ENCODE results near the gene PIGL.
A peak's percentile ranks its signal among the peaks of the same experiment; 100 is the strongest.
"Not testable (repeated sequence)": the region's sequence is repeated elsewhere in the genome, so short reads cannot be mapped to it uniquely, and the experiment has no call there.

Gene PIGL

DNA sequence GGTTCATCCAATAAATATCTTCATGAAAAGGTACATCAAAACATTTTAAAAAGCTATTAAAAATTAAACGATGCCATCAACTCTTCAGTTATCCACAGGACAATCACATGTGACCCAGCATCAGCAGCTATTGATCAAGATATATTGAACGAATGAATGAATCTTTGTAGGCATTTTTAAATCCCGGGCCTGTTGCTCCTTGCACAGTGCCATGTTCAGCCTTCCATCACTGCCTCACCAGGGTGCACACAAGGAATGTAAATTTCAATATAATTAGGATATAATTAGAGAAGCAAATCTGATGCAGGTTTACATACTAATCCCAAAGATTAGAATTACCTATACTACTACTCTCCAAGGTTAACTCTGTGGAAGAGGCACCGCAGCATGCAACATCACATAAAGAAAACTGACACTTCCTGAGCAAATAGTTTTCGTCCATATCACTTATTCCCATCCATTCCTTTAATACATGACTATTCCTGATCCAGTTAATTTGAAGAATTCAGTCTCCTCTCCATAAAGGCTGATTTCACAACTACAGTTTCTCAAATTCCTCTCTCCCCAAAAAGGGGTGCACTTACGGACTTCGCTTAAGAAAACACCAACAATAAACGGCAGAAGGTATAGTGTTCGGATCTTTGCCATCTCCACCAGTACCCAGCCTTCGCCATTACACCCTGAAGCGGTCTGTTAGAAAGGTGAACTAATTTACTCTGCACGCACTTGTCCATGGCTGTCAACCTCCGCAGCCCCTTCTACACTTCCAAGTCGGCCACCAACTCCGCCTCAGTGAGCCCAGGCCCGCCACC is 2.6 kb upstream of the PIGL start:
- peak overlapping the region; percentile 95 for H3K4me3 ChIP-seq (ENCODE audit: low read depth, low read length)
- TF ChIP-seq, protein P1, sequence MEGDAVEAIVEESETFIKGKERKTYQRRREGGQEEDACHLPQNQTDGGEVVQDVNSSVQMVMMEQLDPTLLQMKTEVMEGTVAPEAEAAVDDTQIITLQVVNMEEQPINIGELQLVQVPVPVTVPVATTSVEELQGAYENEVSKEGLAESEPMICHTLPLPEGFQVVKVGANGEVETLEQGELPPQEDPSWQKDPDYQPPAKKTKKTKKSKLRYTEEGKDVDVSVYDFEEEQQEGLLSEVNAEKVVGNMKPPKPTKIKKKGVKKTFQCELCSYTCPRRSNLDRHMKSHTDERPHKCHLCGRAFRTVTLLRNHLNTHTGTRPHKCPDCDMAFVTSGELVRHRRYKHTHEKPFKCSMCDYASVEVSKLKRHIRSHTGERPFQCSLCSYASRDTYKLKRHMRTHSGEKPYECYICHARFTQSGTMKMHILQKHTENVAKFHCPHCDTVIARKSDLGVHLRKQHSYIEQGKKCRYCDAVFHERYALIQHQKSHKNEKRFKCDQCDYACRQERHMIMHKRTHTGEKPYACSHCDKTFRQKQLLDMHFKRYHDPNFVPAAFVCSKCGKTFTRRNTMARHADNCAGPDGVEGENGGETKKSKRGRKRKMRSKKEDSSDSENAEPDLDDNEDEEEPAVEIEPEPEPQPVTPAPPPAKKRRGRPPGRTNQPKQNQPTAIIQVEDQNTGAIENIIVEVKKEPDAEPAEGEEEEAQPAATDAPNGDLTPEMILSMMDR (IDR thresholded peaks at IDR 0.05; ENCODE audit: borderline replicate concordance, insufficient read depth, low read depth, low read length): no peak

DNA sequence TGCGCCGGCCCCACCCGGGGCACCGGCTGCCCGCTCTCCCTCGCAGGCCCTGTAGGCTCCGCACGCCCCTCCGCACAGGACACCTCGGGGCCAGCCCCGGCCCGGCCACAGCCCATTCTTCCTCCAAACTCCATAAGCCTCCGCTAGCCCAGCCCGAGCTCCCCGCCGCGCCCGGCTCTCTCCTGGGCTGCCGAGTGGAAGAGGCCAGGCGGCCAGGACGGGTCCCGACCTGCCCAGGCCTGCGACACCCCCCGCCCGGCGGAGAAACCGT is 2.1 kb upstream of the PIGL start:
- H3K4me3 ChIP-seq (ENCODE audit: low read depth, low read length): peak overlapping the region; percentile 95
- TF ChIP-seq, protein P1 (IDR thresholded peaks at IDR 0.05; ENCODE audit: borderline replicate concordance, insufficient read depth, low read depth, low read length): no peak

DNA sequence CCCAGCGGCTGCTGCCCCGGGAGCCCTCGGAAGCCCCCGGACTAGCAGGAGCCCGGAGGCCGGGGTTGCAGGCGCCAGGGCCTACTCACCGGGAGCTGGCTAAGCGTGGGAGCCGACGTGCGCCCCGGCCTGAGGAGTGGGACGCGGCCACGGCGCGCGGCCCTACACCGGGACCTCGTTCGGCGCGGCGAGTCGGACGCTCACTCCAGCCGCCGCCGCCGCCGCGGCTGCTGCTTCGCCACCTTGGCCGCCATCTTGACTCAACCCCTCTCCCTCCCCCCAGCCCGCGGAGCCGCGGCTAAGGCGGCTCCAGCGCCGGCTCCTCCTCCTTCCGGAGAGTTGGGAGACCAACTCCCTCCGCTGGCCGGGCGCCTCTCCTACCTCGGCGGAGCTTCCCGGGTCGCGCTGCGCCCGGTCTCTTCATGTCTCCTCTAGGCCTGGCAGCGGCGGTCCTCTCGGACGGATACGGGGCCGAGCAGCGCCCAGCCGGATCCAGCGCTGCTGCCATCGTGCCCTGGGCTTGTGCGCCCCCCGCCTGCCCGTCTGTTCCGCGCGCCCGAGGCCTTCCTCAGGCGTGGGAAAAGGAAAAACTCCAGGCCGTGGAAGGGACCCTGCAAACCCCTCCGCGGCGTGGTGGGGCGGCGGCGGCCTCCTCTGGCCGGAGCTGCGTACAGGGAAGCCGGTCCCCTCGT is 1.6 kb upstream of the PIGL start, which contains the start of gene NCOR1:
Gene NCOR1, minus strand, starts transcription at position 262 of the 692 bp plus-strand sequence. CDS start 20,965 bp downstream, outside the sequence.
- H3K4me3 ChIP-seq (ENCODE audit: low read depth, low read length): peak within 1 kb of the TSS; percentile 95
- TF ChIP-seq, protein P1 (IDR thresholded peaks at IDR 0.05; ENCODE audit: borderline replicate concordance, insufficient read depth, low read depth, low read length): peak; percentile 31; the same call in 1 of the 2 replicates

DNA sequence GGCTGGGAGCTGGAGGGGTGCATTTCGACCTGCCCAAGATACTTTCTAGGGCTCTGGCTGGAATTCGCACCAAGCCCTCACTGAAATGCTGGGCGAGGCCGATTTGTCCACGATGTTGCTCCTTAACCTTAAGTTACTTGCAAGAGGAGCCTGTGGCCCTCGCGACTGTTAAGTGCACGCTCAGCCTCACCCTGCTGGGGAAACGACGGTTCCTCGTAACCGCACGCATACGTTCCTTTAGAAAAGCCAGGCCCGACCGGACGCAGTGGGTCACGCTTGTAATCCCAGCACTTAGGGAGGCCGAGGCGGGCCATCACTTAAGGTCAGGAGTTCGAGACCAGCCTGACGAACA is 1.1 kb upstream of the PIGL start:
- peak overlapping the region; percentile 95 for H3K4me3 ChIP-seq (ENCODE audit: low read depth, low read length)

DNA sequence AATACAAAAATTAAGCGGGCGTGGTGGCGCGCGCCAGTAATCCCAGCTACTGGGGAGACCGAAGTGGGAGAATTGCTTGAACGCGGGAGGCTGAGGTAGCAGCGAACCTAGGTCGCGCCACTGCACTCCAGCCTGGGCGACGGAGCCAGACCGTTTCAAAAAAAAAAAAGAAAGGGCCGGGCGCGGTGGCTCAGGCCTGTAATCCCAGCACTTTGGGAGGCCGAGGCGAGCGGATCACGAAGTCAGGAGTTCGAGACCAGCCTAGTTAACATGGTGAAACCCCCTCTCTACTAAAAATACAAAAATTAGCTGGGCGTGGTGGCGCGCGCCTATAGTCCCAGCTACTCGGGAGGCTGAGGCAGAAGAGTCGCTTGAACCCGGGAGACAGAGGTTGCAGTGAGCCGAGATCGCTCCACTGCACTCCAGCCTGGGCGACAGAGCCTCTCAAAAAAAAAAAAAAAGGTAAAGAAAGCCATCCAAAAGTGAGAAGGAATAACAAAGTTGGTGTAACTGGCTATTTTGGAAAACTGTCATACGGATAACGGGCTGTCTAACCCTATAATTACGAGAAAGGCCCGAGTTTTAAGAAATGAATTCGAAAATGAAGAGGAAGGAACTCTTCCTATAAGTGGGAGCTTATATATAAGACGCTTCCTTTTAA is 539 bp upstream of the PIGL start:
- H3K4me3 ChIP-seq (ENCODE audit: low read depth, low read length): peak overlapping the region; percentile 95

More for the DNA sequence above, 1.1 kb upstream of the PIGL start:
- TF ChIP-seq, protein P1 (IDR thresholded peaks at IDR 0.05; ENCODE audit: borderline replicate concordance, insufficient read depth, low read depth, low read length): no peak

DNA sequence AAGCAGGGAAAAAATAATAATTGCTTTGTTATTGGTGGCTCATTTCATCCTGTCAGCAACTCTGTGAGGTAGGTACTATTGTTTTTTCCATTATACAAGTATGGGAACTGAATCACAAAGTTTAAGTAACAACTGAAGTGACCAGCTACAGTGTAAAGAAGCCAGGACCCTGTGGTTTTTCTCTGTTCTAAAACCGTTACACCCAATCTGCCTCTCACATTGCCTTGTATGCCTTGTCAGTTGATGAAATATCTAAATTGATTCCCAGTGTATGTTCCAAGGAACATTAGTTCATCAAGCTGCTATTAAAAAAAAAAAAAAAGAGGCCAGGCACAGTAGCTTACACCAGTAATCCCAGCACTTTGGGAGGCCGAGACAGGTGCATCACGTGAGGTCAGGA is 5.4 kb downstream of the PIGL start:
- no peak overlapping the region for H3K4me3 ChIP-seq (ENCODE audit: low read depth, low read length)
- TF ChIP-seq, protein P1 (IDR thresholded peaks at IDR 0.05; ENCODE audit: borderline replicate concordance, insufficient read depth, low read depth, low read length): no peak

DNA sequence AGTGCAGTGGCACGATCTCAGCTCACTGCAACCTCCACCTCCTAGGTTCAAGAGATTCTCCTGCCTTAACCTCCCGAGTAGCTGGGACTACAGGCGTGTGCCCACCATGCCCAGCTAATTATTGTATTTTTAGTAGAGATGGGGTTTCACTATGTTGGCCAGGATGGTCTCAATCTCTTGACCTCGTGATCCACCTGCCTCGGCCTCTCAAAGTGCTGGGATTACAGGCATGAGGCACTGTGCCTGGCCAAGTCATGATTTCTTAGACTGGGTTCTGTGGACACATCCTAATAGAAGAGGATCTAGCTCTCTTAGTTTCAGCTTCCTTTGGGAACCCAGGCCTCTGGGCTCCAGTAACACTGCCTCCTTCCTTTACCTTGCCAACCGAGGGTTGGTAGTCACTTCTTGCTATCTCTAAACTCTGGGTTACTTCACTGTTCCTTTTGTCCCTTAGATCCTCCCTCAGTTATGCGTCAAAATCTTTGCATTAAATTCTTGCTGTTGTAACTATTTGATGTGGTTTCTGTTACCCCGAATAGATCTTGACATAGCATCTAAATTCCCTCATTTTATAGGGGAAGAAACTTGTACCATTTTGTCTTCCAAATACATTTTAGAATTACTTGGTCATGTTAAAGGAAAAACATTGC is 13.0 kb downstream of the PIGL start:
- not testable (repeated sequence) for H3K4me3 ChIP-seq (ENCODE audit: low read depth, low read length)

All from GM12875 (cell line).